Memory B cell (primary cell): ENCODE results near the gene VIPAS39.
"Not testable (repeated sequence)": the region's sequence is repeated elsewhere in the genome, so short reads cannot be mapped to it uniquely, and the experiment has no call there.

Source experiments
- ATAC-seq: fragments of 150-1000 bp; cut with Tn5 transposase; 2 replicates; pipeline ENCODE4 v1.10.0; 2021; ENCODE audit warnings: low read depth, mild to moderate bottlenecking, moderate library complexity
- DNase-seq, 2 donors: peaks; one replicate each; pipeline ENCODE4 v3.0.0; 2022; ENCODE audit warnings: low spot score in 2 of 2
- H3K27ac Mint-ChIP-seq: one replicate; pipeline ENCODE4 v1.8.0; 2022; ENCODE audit warnings: mild to moderate bottlenecking, moderate library complexity, mixed read lengths
- H3K27me3 Mint-ChIP-seq: one replicate; pipeline ENCODE4 v1.8.0; 2022; ENCODE audit warnings: mixed read lengths
- H3K36me3 Mint-ChIP-seq: one replicate; pipeline ENCODE4 v1.8.0; 2022; ENCODE audit warnings: mild to moderate bottlenecking, mixed read lengths
- H3K4me1 Mint-ChIP-seq: one replicate; pipeline ENCODE4 v1.8.0; 2022; ENCODE audit warnings: mixed read lengths
- H3K4me3 Mint-ChIP-seq: one replicate; pipeline ENCODE4 v1.8.0; 2022; ENCODE audit warnings: mild to moderate bottlenecking, moderate library complexity, mixed read lengths
- H3K9me3 Mint-ChIP-seq: one replicate; pipeline ENCODE4 v1.8.0; 2022; ENCODE audit warnings: mixed read lengths

VIPAS39 gene

GRCh38 chr14:77457115-77457521 is 283 bp downstream of the VIPAS39 start:
- DNase-seq (no peak), ATAC-seq (peak; percentile 1)
- H3K27ac Mint-ChIP-seq = peak overlapping the region; percentile 98
- peaks cover 23% of the 10 kb centered on the region for H3K4me1 Mint-ChIP-seq
- no peaks in the 10 kb centered on the region for H3K27me3 Mint-ChIP-seq
- peaks cover 22% of the 10 kb centered on the region for H3K36me3 Mint-ChIP-seq
- no peaks in the 10 kb centered on the region for H3K9me3 Mint-ChIP-seq
- peak overlapping the region; percentile 100 for H3K4me3 Mint-ChIP-seq

- Mint-ChIP-seq H3K4me1 (peaks cover 23% of the 10 kb centered on the region), H3K27ac (no peak overlapping the region), H3K9me3 (no peaks in the 10 kb centered on the region), H3K36me3 (peaks cover 22% of the 10 kb centered on the region), H3K4me3 (peak overlapping the region; percentile 100), H3K27me3 (no peaks in the 10 kb centered on the region)
- DNase-seq (no peak), ATAC-seq (no peak)
Observed at GRCh38 chr14:77455966-77456640, 1.3 kb downstream of the VIPAS39 start.

GRCh38 chr14:77442196-77442595 is 15.2 kb downstream of the VIPAS39 start:
- Mint-ChIP-seq H3K27me3 (no peaks in the 10 kb centered on the region), H3K36me3 (peaks cover 30% of the 10 kb centered on the region), H3K9me3 (no peaks in the 10 kb centered on the region), H3K27ac (no peak overlapping the region), H3K4me3 (no peak overlapping the region), H3K4me1 (no peaks in the 10 kb centered on the region)
- ATAC-seq = no peak
- DNase-seq = no peak

GRCh38 chr14:77439861-77440260 is 17.5 kb downstream of the VIPAS39 start:
- Mint-ChIP-seq H3K4me1 (no peaks in the 10 kb centered on the region), H3K4me3 (no peak overlapping the region), H3K27me3 (no peaks in the 10 kb centered on the region), H3K36me3 (peaks cover 42% of the 10 kb centered on the region), H3K27ac (no peak overlapping the region), H3K9me3 (no peaks in the 10 kb centered on the region)
- ATAC-seq = no peak
- DNase-seq = no peak

- DNase-seq = no peak
- H3K4me3 Mint-ChIP-seq = no peak overlapping the region
- ATAC-seq = no peak
- no peaks in the 10 kb centered on the region for H3K4me1 Mint-ChIP-seq
- H3K27me3 Mint-ChIP-seq = no peaks in the 10 kb centered on the region
- H3K9me3 Mint-ChIP-seq = no peaks in the 10 kb centered on the region
- H3K27ac Mint-ChIP-seq = no peak overlapping the region
- H3K36me3 Mint-ChIP-seq = peaks cover 47% of the 10 kb centered on the region
Observed at GRCh38 chr14:77438596-77438995, 18.8 kb downstream of the VIPAS39 start.

- no peaks in the 10 kb centered on the region for H3K4me1 Mint-ChIP-seq
- no peak overlapping the region for H3K4me3 Mint-ChIP-seq
- no peak for ATAC-seq
- H3K27me3 Mint-ChIP-seq = no peaks in the 10 kb centered on the region
- no peaks in the 10 kb centered on the region for H3K9me3 Mint-ChIP-seq
- no peak for DNase-seq
- H3K27ac Mint-ChIP-seq = no peak overlapping the region
- H3K36me3 Mint-ChIP-seq = peaks cover 39% of the 10 kb centered on the region
Observed at GRCh38 chr14:77436042-77436441, 21.4 kb downstream of the VIPAS39 start.

GRCh38 chr14:77426396-77426795 is 31.0 kb downstream of the VIPAS39 start:
- Mint-ChIP-seq H3K27me3 (no peaks in the 10 kb centered on the region), H3K4me3 (no peak overlapping the region), H3K36me3 (peaks cover 76% of the 10 kb centered on the region), H3K9me3 (peaks cover 2% of the 10 kb centered on the region), H3K4me1 (no peaks in the 10 kb centered on the region), H3K27ac (no peak overlapping the region)
- DNase-seq (no peak), ATAC-seq (no peak)

- Mint-ChIP-seq H3K27me3 (no peaks in the 10 kb centered on the region), H3K36me3 (peaks cover 73% of the 10 kb centered on the region), H3K9me3 (peaks cover 5% of the 10 kb centered on the region), H3K4me3 (no peak overlapping the region), H3K27ac (no peak overlapping the region), H3K4me1 (no peaks in the 10 kb centered on the region)
- no peak for ATAC-seq
- DNase-seq = no peak
Observed at GRCh38 chr14:77424862-77425261, 32.5 kb downstream of the VIPAS39 start.

- no peak for ATAC-seq
- no peak for DNase-seq
- Mint-ChIP-seq H3K27ac (no peak within 1 kb of the TSS), H3K9me3 (peaks cover 8% of the 10 kb centered on the region), H3K27me3 (no peaks in the 10 kb centered on the region), H3K36me3 (peaks cover 62% of the 10 kb centered on the region), H3K4me1 (no peaks in the 10 kb centered on the region), H3K4me3 (no peak within 1 kb of the TSS)
Observed at GRCh38 chr14:77423423-77423822, 34.0 kb downstream of the VIPAS39 start, which contains the start of gene NOXRED1. Gene NOXRED1, minus strand, starts transcription at chr14:77423523. Its CDS starts 634 bp downstream, at chr14:77422889.

GRCh38 chr14:77421201-77421600 is 36.2 kb downstream of the VIPAS39 start:
- ATAC-seq (no peak), DNase-seq (no peak)
- H3K27ac Mint-ChIP-seq = no peak overlapping the region
- H3K9me3 Mint-ChIP-seq = peaks cover 17% of the 10 kb centered on the region
- H3K27me3 Mint-ChIP-seq = no peaks in the 10 kb centered on the region
- no peak overlapping the region for H3K4me3 Mint-ChIP-seq
- H3K36me3 Mint-ChIP-seq = peaks cover 46% of the 10 kb centered on the region
- H3K4me1 Mint-ChIP-seq = no peaks in the 10 kb centered on the region

GRCh38 chr14:77416836-77417235 is 40.6 kb downstream of the VIPAS39 start:
- no peak for ATAC-seq

GRCh38 chr14:77416098-77416497 is 41.3 kb downstream of the VIPAS39 start:
- H3K36me3 Mint-ChIP-seq, H3K27ac Mint-ChIP-seq, H3K4me3 Mint-ChIP-seq, DNase-seq, ATAC-seq, H3K4me1 Mint-ChIP-seq, H3K27me3 Mint-ChIP-seq: not testable (repeated sequence)
- peaks cover 15% of the 10 kb centered on the region for H3K9me3 Mint-ChIP-seq

More at GRCh38 chr14:77416836-77417235, 40.6 kb downstream of the VIPAS39 start:
- Mint-ChIP-seq H3K4me1 (no peaks in the 10 kb centered on the region), H3K9me3 (peaks cover 17% of the 10 kb centered on the region), H3K4me3 (no peak overlapping the region), H3K27me3 (no peaks in the 10 kb centered on the region), H3K27ac (no peak overlapping the region), H3K36me3 (peaks cover 14% of the 10 kb centered on the region)
- DNase-seq = no peak

GRCh38 chr14:77415403-77416030 is 41.9 kb downstream of the VIPAS39 start:
- H3K4me3 Mint-ChIP-seq, H3K36me3 Mint-ChIP-seq, H3K27me3 Mint-ChIP-seq, H3K27ac Mint-ChIP-seq, DNase-seq, H3K4me1 Mint-ChIP-seq, ATAC-seq: not testable (repeated sequence)
- peaks cover 15% of the 10 kb centered on the region for H3K9me3 Mint-ChIP-seq

- Mint-ChIP-seq H3K9me3 (no peaks in the 10 kb centered on the region), H3K27ac (peak overlapping the region; percentile 62), H3K4me1 (no peaks in the 10 kb centered on the region), H3K4me3 (no peak overlapping the region), H3K27me3 (no peaks in the 10 kb centered on the region), H3K36me3 (peaks cover 1% of the 10 kb centered on the region)
- DNase-seq (no peak), ATAC-seq (peak; percentile 39)
Observed at GRCh38 chr14:77409131-77409533, 48.3 kb downstream of the VIPAS39 start.

- H3K27me3 Mint-ChIP-seq = no peaks in the 10 kb centered on the region
- DNase-seq = no peak
- H3K36me3 Mint-ChIP-seq = peaks cover 3% of the 10 kb centered on the region
- H3K9me3 Mint-ChIP-seq = no peaks in the 10 kb centered on the region
- no peak overlapping the region for H3K4me3 Mint-ChIP-seq
- no peak overlapping the region for H3K27ac Mint-ChIP-seq
- no peaks in the 10 kb centered on the region for H3K4me1 Mint-ChIP-seq
- no peak for ATAC-seq
Observed at GRCh38 chr14:77407158-77407557, 50.2 kb downstream of the VIPAS39 start.
